Posterior vena cava (tissue), 2 donors: ENCODE results near the gene CFAP61. TPM values are rescaled to one million over a fixed set of nuclear protein-coding genes. Genes with fewer than 3 reads are reported as not detected.
"Not testable (repeated sequence)": the region's sequence is repeated elsewhere in the genome, so short reads cannot be mapped to it uniquely, and the experiment has no call there.

Experiments used
- DNase-seq: peaks from one replicate; pipeline ENCODE4 v3.0.0-alpha.2; 2020; ENCODE audit warnings: low spot score
- intact Hi-C, 2 donors: fragments of 100-400 bp; cut with DNase I; formaldehyde crosslinking; loops; one replicate each; pipeline versions ENCODE4 v1.14.1 to v1.14.2; 2022 to 2023
- total RNA-seq, 2 donors: library from RNA; stranded (reverse); fragmentation: NEBNext Ultra II Directional; extraction: Animal tissue kit (Norgen Biotek cat#: 25700); gene quantifications; one replicate each; pipeline ENCODE4 v1.2.1, GENCODE V29; 2021
- donor health status: DM: yes; HTN: yes; CAD: no.
- donor health status: DM: yes; HTN: yes; CAD: no.

Gene CFAP61
- total RNA-seq, 2 donors from 2014 or later = 1.2 TPM; not detected in 1

- no peak for DNase-seq
- intact Hi-C loops = no loop called here
These were observed 26.9 kb downstream of the CFAP61 start for GRCh38 chr20:20079102-20079784.

- intact Hi-C loops = loop anchor here (10.0 kb wide), 2 partner anchors 61 to 151 kb away; no protein-coding TSS in a partner anchor
- DNase-seq = no peak
These were observed 31.5 kb downstream of the CFAP61 start for GRCh38 chr20:20083807-20084206.

GRCh38 chr20:20084296-20084752, 32.0 kb downstream of the CFAP61 start:
- no peak for DNase-seq
- intact Hi-C loops = loop anchor here (10.0 kb wide), 2 partner anchors 60 to 150 kb away; no protein-coding TSS in a partner anchor

GRCh38 chr20:20085071-20085470, 32.7 kb downstream of the CFAP61 start:
- no peak for DNase-seq
- intact Hi-C loops = loop anchor here (10.0 kb wide), 2 partner anchors 60 to 150 kb away; no protein-coding TSS in a partner anchor

- intact Hi-C loops = loop anchor here (10.0 kb wide), 2 partner anchors 59 to 149 kb away; no protein-coding TSS in a partner anchor
- no peak for DNase-seq
These were observed 33.5 kb downstream of the CFAP61 start for GRCh38 chr20:20085812-20086211.

- intact Hi-C loops = loop anchor here (10.0 kb wide), 2 partner anchors 56 to 146 kb away; no protein-coding TSS in a partner anchor
- no peak for DNase-seq
These were observed 36.7 kb downstream of the CFAP61 start for GRCh38 chr20:20089018-20089417.

- intact Hi-C loops = loop anchor here (10.0 kb wide), 2 partner anchors 55 to 145 kb away; no protein-coding TSS in a partner anchor
- no peak for DNase-seq
These were observed 37.6 kb downstream of the CFAP61 start for GRCh38 chr20:20089939-20090338.

GRCh38 chr20:20092827-20093226, 40.5 kb downstream of the CFAP61 start:
- no peak for DNase-seq
- intact Hi-C loops = loop anchor here in 1 of 2 donors (10.0 kb wide), 1 partner anchor 142 kb away; no protein-coding TSS in a partner anchor

GRCh38 chr20:20094410-20094809, 42.1 kb downstream of the CFAP61 start:
- intact Hi-C loops = loop anchor here in 1 of 2 donors (10.0 kb wide), 1 partner anchor 140 kb away; no protein-coding TSS in a partner anchor
- DNase-seq = no peak

- intact Hi-C loops = loop anchor here in 1 of 2 donors (10.0 kb wide), 1 partner anchor 140 kb away; no protein-coding TSS in a partner anchor
- no peak for DNase-seq
These were observed 43.0 kb downstream of the CFAP61 start for GRCh38 chr20:20095114-20095872.

GRCh38 chr20:20096421-20096820, 44.1 kb downstream of the CFAP61 start:
- DNase-seq = no peak
- intact Hi-C loops = loop anchor here in 1 of 2 donors (10.0 kb wide), 1 partner anchor 138 kb away; no protein-coding TSS in a partner anchor

- intact Hi-C loops = no loop called here
These were observed 48.5 kb downstream of the CFAP61 start for GRCh38 chr20:20100881-20101280.

GRCh38 chr20:20102163-20102562, 49.8 kb downstream of the CFAP61 start:
- intact Hi-C loops = no loop called here

More at GRCh38 chr20:20100881-20101280, 48.5 kb downstream of the CFAP61 start:
- no peak for DNase-seq

GRCh38 chr20:20102716-20103258, 50.5 kb downstream of the CFAP61 start:
- intact Hi-C loops = no loop called here
- DNase-seq = no peak

More at GRCh38 chr20:20102163-20102562, 49.8 kb downstream of the CFAP61 start:
- DNase-seq = no peak

- no peak for DNase-seq
- intact Hi-C loops = no loop called here
These were observed 51.2 kb downstream of the CFAP61 start for GRCh38 chr20:20103486-20103885.

GRCh38 chr20:20123187-20123586, 70.9 kb downstream of the CFAP61 start:
- DNase-seq, intact Hi-C loops: not testable (repeated sequence)

GRCh38 chr20:20130399-20130798, 78.1 kb downstream of the CFAP61 start:
- intact Hi-C loops = no loop called here

GRCh38 chr20:20134941-20135575, 82.7 kb downstream of the CFAP61 start:
- DNase-seq = no peak
- intact Hi-C loops = no loop called here

More at GRCh38 chr20:20130399-20130798, 78.1 kb downstream of the CFAP61 start:
- no peak for DNase-seq

- no peak for DNase-seq
- intact Hi-C loops = no loop called here
These were observed 84.0 kb downstream of the CFAP61 start for GRCh38 chr20:20136313-20136712.
